NCI-H1694 (cell line): ENCODE data around the gene APBA1.
"Not testable (repeated sequence)": the region's sequence is repeated elsewhere in the genome, so short reads cannot be mapped to it uniquely, and the experiment has no call there.

Experiments used
- DNase-seq: peaks from one replicate; lab custom pipeline; 2025; lab: John Stamatoyannopoulos, UW

Gene APBA1

DNA sequence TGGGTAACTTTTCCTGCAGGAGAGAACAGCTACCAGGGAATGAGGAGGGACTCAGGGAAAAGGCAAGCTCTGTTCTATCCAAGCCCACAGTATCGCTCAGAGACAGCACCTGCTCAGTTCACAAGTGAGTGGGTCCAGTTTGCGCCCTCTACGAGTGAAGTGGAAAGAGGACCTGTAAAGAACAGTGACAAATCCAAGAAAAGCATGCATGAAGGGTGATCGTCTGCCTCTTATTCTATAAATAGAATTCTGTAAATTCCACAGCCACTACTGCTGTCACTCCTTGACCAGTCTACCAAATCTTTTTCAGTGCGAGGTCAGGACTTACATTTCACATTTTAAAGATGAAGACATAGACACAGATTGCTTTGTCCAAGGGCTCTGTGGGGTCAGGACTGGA lies 229.7 kb downstream of the APBA1 start:
- DNase-seq, result no peak

DNA sequence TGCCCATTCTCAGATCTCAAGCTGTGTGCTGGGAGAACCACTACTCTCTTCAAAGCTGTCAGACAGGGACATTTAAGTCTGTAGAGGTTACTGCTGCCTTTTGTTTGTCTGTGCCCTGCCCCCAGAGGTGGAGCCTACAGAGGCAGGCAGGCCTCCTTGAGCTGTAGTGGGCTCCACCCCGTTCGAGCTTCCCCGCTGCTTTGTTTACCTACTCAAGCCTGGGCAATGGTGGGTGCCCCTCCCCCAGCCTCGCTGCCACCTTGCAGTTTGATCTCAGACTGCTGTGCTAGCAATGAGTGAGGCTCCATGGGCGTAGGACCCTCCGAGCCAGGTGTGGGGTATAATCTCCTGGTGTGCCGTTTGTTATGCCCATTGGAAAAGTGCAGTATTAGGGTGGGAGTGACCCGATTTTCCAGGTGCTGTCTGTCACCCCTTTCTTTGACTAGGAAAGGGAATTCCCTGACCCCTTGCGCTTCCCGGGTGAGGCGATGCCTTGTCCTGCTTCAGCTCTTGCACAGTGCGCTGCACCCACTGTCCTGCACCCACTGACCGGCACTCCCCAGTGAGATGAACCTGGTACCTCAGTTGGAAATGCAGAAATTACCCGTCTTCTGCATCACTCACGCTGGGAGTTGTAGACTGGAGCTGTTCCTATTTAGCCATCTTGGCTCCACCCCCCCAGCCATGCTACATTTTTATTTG lies 231.8 kb downstream of the APBA1 start:
- not testable (repeated sequence) for DNase-seq

- DNase-seq, result not testable (repeated sequence)
Measured at GRCh38 chr9:69439654-69440053, 232.5 kb downstream of the APBA1 start.

DNA sequence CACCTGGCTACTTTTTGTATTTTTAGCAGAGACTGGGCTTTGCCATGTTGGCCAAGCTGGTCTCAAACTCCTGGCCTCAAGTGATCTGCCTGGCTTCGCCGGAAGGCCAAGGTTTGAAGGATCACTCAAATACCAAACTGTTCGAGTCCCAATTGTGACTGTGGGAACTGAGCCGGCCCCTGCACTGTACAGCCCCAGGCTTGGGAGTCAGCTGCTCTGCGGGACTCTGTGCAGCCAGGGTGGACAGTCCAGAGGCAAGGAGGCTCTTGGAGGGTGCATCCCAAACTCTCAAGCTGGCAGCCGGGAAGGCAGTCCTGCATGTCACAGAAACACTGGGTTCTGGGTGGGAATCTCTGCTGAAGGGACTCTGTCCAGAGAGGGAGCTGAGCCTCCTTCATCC lies 238.2 kb downstream of the APBA1 start:
- DNase-seq, result no peak

DNA sequence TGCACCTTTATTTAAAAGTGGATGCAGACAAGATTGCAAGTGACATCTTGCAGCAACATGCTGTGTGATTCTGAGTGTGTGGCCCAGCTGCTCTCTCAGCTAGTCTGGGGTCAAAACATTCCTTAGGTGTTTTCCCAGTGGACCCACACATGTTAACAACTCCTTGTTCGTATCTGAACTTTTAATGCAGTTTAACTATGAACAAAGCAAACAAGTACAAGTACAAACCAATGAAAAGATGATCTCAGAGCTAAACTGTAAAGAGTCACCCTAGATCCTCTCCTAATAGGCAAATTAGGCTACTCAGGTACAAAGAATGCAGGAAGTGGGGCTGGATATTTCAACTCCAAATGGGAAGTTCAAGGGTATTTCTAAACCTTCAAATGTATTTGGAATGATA lies 238.8 kb downstream of the APBA1 start:
- no peak for DNase-seq

- no peak for DNase-seq
Measured at GRCh38 chr9:69432623-69433022, 239.5 kb downstream of the APBA1 start.

DNA sequence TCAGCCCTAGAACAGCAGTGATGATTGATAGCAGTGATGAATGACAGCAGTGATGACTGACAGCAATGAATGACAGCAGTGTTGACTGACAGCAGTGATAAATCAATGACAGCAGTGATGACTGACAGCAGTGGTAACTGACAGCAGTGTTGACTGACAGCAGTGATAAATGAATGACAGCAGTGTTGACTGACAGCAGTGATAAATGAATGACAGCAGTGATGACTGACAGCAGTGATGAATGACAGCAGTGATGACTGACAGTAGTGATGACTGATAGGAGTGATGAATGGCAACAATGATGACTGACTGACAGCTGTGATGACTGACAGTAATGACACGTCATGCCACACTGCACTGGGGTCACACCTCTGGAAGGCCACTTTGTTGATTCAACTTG lies 240.4 kb downstream of the APBA1 start:
- DNase-seq, result no peak

DNA sequence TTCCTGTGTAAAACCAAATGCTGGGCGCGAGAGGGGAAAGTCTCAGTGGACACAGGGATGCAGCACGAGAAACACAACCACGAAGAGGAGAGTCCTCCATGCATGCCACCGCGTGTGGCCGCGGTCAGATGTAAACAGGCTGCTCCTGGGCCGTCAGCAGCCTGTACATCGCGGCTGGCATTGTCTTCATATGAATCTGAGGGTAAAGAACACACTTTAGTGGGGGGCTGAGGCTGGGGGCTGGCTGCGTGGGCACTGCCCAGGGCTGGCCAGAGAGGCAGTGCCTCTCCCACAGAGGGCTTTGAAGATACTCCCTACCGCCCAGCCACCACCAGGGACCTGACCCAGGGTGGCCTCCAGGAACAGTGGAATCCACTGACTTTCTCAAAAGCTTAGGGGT lies 241.0 kb downstream of the APBA1 start:
- no peak for DNase-seq

DNA sequence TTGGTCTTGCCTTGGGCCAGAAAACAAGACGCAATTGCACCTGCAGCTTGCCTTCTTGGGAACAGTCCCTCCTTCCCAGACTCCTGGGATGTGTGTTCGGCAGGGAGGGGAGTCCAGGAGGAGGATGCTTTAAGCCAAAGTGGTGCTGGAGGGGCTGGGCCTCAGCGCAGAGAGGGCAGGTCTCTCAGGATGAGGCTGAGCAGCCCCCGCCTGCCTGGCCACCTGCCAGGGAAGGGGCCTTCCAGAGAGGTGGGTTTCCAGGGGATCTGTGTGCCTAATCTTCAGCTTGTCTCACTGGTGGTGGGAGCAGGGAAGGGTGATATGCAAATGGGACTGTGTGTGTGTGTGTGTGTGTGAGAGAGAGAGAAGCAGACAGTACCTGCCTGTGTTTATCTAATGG lies 242.0 kb downstream of the APBA1 start:
- DNase-seq, result no peak

GRCh38 chr9:69429281-69429680 lies 242.9 kb downstream of the APBA1 start:
- no peak for DNase-seq

DNA sequence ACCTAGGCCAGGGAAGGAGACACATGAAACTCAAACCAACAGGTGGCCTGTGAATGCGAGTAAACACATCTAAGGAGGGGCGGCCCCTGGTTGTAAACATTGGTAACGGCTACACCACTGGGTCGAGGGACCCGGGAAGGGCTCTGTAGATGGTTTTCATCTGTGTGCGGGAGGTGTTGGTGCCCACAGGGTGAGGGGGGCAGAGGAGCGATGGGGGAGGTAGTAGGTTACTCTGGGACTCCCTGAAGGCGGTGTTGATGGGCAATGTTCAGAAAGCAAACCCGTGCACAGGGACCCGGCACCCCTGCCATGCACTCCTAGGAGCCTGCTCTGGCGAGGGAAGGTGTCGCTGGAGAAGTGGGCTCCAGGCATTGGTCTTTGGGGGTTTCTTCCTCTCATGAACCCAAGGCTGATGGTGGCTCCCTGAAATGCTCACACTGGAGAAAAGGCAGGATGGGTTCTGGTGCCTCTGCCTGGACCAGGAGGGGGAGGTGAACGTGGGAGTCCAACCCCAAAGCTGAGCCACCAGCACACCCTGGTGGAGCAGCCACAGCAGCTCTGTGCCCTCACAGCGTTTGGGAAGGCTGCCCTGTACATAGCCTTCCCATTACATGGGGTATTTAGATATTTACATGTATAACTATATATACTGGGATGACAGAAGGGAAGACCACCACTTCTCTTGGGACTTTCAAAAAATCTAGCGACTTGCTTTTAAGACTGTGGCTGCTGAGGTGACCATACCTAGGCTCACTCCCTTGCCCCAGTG lies 244.0 kb downstream of the APBA1 start:
- DNase-seq, result no peak

DNA sequence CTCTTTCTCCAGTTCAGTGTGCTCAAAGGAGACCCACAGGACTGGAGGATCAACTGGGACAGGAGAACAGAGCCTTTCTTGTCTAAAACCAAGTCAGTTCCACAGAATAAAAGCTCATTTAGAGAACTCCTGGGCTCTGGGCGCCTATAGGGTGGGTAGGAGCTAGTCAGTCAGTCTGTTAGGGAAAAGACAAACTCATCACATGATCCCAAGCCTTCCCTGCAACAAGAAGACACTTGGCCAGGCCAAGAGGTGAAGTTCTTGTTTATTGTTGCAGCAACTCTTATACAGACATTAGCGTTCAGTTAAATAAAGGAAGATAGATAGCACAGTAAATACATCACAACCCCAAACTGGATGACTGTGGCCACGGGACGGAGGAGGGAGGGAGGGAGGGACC lies 244.9 kb downstream of the APBA1 start:
- DNase-seq, result no peak

DNA sequence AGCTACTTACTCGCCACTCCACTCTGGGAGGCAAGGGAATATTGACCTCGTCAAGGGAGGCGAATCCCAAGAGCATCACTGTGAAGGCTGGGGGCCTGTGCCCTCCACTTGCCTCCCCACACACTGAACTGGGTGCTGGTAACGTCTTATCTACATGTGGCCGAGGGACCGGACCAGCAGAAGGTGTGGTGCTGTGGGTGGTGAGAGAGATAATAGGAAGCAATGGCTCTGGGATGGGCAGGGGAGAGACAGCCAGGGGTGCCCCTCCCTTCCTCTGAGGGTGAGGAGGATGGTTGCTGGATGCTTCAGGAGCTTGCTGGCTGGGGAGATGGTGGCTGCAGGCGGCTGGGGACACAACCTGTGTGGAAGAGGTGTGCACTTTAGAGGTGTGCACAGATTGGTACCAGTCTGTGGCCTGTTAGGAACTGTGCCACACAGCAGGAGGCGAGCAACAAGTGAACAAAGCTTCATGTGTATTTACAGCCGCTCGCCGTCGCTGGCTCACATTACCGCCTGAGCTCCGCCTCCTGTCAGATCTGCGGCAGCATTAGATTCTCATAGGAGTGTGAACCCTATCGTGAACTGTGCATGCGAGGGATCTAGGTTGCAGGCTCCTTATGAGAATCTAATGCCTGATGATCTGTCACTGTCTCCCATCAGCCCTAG lies 246.9 kb downstream of the APBA1 start:
- DNase-seq, result no peak

DNA sequence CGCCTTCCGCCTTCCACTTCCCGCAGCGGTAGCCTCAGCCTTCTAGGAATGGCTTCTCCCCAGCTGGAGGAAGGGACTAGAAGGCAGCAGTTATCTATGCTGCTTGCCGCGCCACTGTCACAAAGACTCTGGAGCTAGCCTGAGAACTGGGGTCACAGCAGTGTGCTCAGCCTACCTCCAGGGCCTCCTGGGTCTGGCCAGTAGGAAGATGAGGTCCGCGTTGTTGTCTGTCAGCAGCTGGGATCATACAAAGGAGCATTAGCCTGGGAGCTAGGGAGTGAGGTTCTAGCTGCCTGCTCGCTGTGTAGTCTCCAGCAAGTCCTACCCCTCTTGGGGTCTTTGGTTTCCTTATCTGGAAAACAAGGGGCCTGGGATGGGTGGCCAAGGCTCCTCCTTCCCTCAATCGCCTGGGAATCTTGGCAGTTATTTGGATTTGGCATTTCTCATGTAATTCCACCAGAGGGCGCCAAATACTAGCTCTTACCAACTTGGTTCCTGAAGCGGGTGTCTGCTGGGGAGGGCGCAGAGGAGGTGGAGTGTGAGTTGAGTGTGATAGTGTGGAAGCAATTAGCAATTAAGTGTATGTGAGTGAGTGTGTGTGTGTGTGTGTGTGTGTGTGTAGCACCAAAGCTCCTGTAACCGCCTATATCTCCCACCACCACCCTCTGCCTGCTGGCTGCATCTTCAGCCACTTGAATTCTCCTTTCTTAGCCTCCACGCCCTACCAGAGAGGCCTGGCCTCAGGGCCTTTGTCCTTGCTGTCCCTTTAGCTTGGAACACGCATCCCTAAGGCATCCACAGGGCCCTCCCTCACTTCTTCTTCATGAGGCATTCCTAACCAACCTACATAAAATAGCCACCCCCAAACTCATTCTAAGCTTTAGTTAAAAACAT lies 250.0 kb downstream of the APBA1 start:
- peak; percentile 61 for DNase-seq

DNA sequence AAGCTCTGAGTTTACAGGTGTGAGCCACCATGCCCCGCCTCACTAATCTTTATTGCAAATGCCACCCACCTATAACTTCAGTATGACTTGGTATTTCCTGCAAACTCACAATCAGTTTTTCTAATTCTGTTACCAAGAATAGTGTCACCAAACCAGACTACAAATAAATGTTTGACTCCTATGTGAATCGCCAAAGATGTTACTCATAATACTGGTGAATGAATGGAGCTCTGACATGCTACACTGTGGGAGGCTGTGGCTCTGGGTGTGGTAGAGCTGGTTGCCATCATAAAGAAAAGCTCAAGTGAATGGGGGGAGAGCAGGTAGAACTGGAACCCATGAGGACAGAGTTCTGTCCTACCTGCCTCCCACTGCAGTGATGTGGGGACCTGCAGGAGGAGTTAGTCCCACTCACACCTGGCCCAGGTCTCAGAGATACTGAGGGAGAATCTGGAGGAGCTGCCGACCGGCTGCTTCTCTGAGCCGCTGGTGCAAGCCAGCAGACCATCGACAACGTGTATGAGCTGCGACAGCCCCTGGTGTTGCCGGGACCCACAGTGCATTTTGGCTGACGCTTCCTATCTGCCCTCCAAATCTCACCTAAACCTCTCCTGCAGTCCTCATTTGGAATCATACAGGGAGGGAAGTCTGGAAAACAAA lies 251.4 kb downstream of the APBA1 start:
- no peak for DNase-seq

DNA sequence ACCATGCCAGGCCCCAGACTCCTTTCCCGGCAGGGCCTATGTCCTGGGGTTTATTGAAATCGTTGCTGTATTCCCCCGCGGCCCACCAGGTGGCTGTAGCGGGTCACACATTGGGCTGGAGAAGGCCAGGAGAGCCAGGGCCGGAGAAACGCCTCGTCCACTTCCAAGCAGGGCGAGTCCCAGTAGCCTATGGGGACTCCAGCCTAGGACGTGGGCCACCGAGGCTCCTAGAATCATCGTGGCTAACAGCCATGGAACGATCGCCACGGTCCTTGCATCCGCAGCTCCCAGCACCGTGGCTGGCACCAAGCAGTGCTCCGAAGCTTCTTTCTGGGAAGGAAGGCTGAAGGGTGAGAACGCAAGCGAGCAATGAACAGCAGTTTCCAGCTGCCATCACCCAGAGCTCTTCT lies 259.4 kb downstream of the APBA1 start:
- no peak for DNase-seq

DNA sequence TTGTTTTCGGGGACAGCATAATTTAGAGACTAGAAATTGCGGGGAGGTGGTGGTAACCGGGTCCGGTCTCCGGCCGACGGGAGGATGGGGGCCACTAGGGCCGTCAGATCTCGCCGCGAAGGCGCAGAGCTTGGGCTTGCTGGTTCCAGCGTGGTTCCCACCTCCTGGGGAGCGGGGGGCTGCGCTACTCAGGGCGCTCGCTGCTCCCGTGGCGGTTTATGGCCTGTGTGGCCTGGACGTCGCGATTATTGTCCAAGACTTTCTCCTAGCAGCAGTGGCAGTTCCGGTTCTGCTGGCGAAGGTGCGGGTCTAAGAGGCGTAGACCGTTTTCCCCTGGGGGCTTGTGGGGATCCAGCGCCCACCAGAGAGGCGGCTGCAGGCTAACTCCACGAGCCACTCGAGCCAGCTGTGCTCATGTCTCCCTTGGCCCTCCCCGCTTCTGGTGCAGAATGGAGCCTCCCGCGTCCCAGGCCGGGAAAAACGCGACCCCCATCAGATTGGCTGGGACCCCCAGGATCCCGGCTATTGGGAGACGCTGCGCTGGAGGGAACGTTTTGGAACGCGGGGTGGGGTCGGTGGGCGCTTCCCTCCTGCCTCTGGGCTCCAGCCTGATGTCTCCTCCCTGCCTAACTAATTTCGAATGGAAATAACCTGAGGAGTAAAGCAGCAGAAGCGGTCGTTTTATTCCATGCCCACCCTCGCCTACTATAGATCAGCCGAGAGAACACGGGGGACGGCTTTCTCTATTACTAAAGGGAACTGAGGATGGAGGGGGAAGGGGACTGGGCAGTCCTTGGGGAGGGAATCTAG lies 260.0 kb downstream of the APBA1 start:
- DNase-seq, result no peak

GRCh38 chr9:69411246-69411645 lies 260.9 kb downstream of the APBA1 start:
- no peak for DNase-seq

DNA sequence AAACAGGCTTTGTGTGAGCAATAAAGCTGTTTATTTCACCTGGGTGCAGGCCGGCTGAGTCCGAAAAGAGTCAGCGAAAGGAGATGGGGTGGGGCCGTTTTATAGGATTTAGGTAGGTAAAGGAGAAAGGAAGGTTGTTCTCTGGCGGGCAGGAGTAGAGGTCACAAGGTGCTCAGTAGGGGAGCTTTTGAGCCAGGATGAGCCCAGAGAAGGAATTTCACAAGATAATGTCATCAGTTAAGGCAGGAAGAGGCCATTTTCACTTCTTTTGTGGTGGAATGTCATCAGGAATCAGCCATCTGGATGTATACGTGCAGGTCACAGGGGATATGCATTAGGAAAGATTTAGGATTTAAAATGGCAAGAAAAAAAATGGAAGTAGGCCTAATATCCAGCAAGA lies 262.2 kb downstream of the APBA1 start:
- DNase-seq, result not testable (repeated sequence)

DNA sequence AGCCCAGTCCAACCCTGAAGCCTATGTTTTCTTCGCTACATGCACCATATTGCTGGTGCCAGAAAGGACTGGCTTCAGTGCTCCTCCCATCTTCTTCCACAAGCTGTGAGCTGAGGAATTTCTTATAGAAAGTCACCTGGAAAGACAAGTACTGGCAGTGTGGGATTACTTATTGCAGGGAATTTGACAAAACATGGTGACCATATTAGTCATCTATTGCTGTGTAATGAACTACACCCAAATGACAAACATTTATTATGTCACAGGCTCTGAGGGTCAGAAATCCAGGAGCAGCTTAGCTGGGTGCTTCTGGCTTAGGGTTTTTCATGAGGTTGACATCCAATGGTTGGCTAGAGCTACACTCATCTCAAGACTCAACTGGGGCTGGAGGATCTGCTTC lies 271.7 kb downstream of the APBA1 start:
- no peak for DNase-seq
